ENCODE results near the gene SMARCE1.

GRCh38 chr17:40596261-40596919 lies 51.2 kb downstream of the SMARCE1 start:
- TF ChIP-seq CTCF (conservative IDR thresholded peaks at IDR 0.05 in 1 of 2, IDR thresholded peaks at IDR 0.05 in 1 of 2; ENCODE audit: extremely low read depth in 1 of 2, insufficient read depth in 1 of 2, low read depth in 1 of 2, low read length in 2 of 2) (no peak), EZH2 (IDR thresholded peaks at IDR 0.05; ENCODE audit: borderline replicate concordance, low read length) (no peak)

Measured in mammary epithelial cell (primary cell).